ENCODE results near the gene YWHAE. TPM values are rescaled to one million over a fixed set of nuclear protein-coding genes. Genes with fewer than 3 reads are reported as not detected.

The YWHAE gene
- total RNA-seq, 1 experiment from 2014 or later: 1,033 TPM

GRCh38 chr17:1299552-1300370 is 100.3 kb downstream of the YWHAE start:
- no peaks in the 10 kb centered on the region for H3K4me1 Mint-ChIP-seq
- H3K9me3 Mint-ChIP-seq: no peaks in the 10 kb centered on the region
- H3K36me3 Mint-ChIP-seq: no peaks in the 10 kb centered on the region
- ChIA-PET CTCF (interaction anchor here (1.1 to 1.4 kb wide), 3 partner anchors 23 to 234 kb away, joined by 3 to 7 read pairs (median 5); no protein-coding TSS in a partner anchor), POLR2A (no interaction called here)
- H3K27me3 Mint-ChIP-seq (ENCODE audit: low read depth): peaks cover 6% of the 10 kb centered on the region; the same call in 1 of the 2 replicates
- no peak overlapping the region for H3K4me3 Mint-ChIP-seq
- no peak overlapping the region for H3K27ac Mint-ChIP-seq
- TF ChIP-seq ZNF121 (CRISPR knock-in tag; IDR thresholded peaks at IDR 0.05): no peak
- TF ChIP-seq, protein P1, sequence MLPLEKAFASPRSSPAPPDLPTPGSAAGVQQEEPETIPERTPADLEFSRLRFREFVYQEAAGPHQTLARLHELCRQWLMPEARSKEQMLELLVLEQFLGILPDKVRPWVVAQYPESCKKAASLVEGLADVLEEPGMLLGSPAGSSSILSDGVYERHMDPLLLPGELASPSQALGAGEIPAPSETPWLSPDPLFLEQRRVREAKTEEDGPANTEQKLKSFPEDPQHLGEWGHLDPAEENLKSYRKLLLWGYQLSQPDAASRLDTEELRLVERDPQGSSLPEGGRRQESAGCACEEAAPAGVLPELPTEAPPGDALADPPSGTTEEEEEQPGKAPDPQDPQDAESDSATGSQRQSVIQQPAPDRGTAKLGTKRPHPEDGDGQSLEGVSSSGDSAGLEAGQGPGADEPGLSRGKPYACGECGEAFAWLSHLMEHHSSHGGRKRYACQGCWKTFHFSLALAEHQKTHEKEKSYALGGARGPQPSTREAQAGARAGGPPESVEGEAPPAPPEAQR (CRISPR knock-in tag; IDR thresholded peaks at IDR 0.05): no peak
- no peak for TF ChIP-seq CBFB (CRISPR knock-in tag; IDR thresholded peaks at IDR 0.05; ENCODE audit: low read depth)
- DNase-seq (ENCODE audit: low spot score) (no peak), ATAC-seq (no peak)

- Mint-ChIP-seq H3K36me3 (no peaks in the 10 kb centered on the region), H3K4me3 (no peak overlapping the region), H3K27ac (no peak overlapping the region), H3K9me3 (peaks cover 3% of the 10 kb centered on the region), H3K4me1 (no peaks in the 10 kb centered on the region), H3K27me3 (ENCODE audit: low read depth) (peaks cover 6% of the 10 kb centered on the region; the same call in 1 of the 2 replicates)
- ChIA-PET CTCF (interaction anchor here (1.1 to 1.5 kb wide), 7 partner anchors 11 to 276 kb away, joined by 3 to 9 read pairs (median 4); no protein-coding TSS in a partner anchor), POLR2A (no interaction called here)
- TF ChIP-seq USF2 (CRISPR knock-in tag; IDR thresholded peaks at IDR 0.05) (no peak), ETV6 (CRISPR knock-in tag; IDR thresholded peaks at IDR 0.05) (peak; percentile 52; the same call in 1 of the 2 replicates), FOXK1 (CRISPR knock-in tag; IDR thresholded peaks at IDR 0.05) (no peak), TCF7 (CRISPR knock-in tag; IDR thresholded peaks at IDR 0.05; ENCODE audit: low read depth) (no peak), ATF2 (CRISPR knock-in tag; IDR thresholded peaks at IDR 0.05; ENCODE audit: borderline replicate concordance, low read depth) (no peak), ZBTB21 (CRISPR knock-in tag; IDR thresholded peaks at IDR 0.05; ENCODE audit: borderline replicate concordance) (0 out of 2 replicates have a peak, but pooled peaks have one; percentile 35)
- TF ChIP-seq, protein P2, sequence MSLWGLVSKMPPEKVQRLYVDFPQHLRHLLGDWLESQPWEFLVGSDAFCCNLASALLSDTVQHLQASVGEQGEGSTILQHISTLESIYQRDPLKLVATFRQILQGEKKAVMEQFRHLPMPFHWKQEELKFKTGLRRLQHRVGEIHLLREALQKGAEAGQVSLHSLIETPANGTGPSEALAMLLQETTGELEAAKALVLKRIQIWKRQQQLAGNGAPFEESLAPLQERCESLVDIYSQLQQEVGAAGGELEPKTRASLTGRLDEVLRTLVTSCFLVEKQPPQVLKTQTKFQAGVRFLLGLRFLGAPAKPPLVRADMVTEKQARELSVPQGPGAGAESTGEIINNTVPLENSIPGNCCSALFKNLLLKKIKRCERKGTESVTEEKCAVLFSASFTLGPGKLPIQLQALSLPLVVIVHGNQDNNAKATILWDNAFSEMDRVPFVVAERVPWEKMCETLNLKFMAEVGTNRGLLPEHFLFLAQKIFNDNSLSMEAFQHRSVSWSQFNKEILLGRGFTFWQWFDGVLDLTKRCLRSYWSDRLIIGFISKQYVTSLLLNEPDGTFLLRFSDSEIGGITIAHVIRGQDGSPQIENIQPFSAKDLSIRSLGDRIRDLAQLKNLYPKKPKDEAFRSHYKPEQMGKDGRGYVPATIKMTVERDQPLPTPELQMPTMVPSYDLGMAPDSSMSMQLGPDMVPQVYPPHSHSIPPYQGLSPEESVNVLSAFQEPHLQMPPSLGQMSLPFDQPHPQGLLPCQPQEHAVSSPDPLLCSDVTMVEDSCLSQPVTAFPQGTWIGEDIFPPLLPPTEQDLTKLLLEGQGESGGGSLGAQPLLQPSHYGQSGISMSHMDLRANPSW (CRISPR knock-in tag; conservative IDR thresholded peaks at IDR 0.05; ENCODE audit: low read depth): no peak
- DNase-seq (ENCODE audit: low spot score): peak; percentile 68
- peak; percentile 88 for ATAC-seq
These were observed 101.4 kb downstream of the YWHAE start for GRCh38 chr17:1298606-1299005.

Other genes starting within 250 kb of the YWHAE start
- 38.0 to 43.7 TPM (median 41.0 TPM) in 3 replicates for gene ABR, start 220.2 kb downstream of the YWHAE start, total RNA-seq (2021)
- 0.44 to 0.76 TPM in 2 of 3 replicates, not detected in the other for gene BHLHA9, start 129.8 kb downstream of the YWHAE start, total RNA-seq (2021)
- gene TRARG1, start 120.6 kb downstream of the YWHAE start, total RNA-seq (2021): not detected in 3 replicates
- gene CRK, start 56.0 kb upstream of the YWHAE start, total RNA-seq (2021): 43.6 to 45.2 TPM (median 43.7 TPM) in 3 replicates
- gene MYO1C, start 92.5 kb upstream of the YWHAE start, total RNA-seq (2021): 73.6 to 83.2 TPM (median 80.3 TPM) in 3 replicates
- gene INPP5K, start 116.4 kb upstream of the YWHAE start, total RNA-seq (2021): 17.1 to 26.8 TPM (median 18.5 TPM) in 3 replicates
- gene PITPNA, start 162.6 kb upstream of the YWHAE start, total RNA-seq (2021): 58.3 to 68.4 TPM (median 60.2 TPM) in 3 replicates
- 10.3 to 11.6 TPM (median 11.0 TPM) in 3 replicates for gene SLC43A2, start 228.6 kb upstream of the YWHAE start, total RNA-seq (2021)
- gene SCARF1, start 245.5 kb upstream of the YWHAE start, total RNA-seq (2021): 3.7 to 5.4 TPM (median 4.9 TPM) in 3 replicates
- gene RILP, start 249.6 kb upstream of the YWHAE start, total RNA-seq (2021): 10.2 to 13.8 TPM (median 11.7 TPM) in 3 replicates

Data from WTC11 (cell line).